Activated B cell treated with CpG ODN at 0.5 μM for 24 hours (primary cell): ENCODE data around the gene RBBP8. TPM values are rescaled to one million over a fixed set of nuclear protein-coding genes. Genes with fewer than 3 reads are reported as not detected.
"Not testable (repeated sequence)": the region's sequence is repeated elsewhere in the genome, so short reads cannot be mapped to it uniquely, and the experiment has no call there.

Experiments used
- ATAC-seq: fragments of 200-7000 bp; cut with Tn5 transposase; one replicate; pipeline ENCODE4 v1.10.0; 2021; ENCODE audit warnings: low read depth, mild to moderate bottlenecking, moderate library complexity
- CTCF ChIA-PET: fragments of 350-600 bp; sonication (Branson Sonifier 250); formaldehyde crosslinking; loops from one replicate; lab custom pipeline; 2021; ENCODE audit warnings: antibody characterized with exemption; lab: Charles Lee
- POLR2A ChIA-PET: fragments of 350-600 bp; sonication (Branson Sonifier 250); formaldehyde crosslinking; loops from one replicate; lab custom pipeline; 2021; ENCODE audit warnings: antibody characterized with exemption; lab: Charles Lee
- DNase-seq: peaks from one replicate; pipeline ENCODE4 v3.0.0; 2022
- H3K27ac Mint-ChIP-seq: one replicate; pipeline ENCODE4 v1.8.0; 2020; ENCODE audit warnings: mixed read lengths
- H3K27me3 Mint-ChIP-seq: one replicate; pipeline ENCODE4 v1.8.0; 2021; ENCODE audit warnings: mixed read lengths
- H3K36me3 Mint-ChIP-seq: one replicate; pipeline ENCODE4 v1.8.0; 2021; ENCODE audit warnings: low read depth, mixed read lengths
- H3K4me1 Mint-ChIP-seq: one replicate; pipeline ENCODE4 v1.8.0; 2021; ENCODE audit warnings: mixed read lengths
- H3K4me3 Mint-ChIP-seq: one replicate; pipeline ENCODE4 v1.8.0; 2020; ENCODE audit warnings: mild to moderate bottlenecking, mixed read lengths
- H3K9me3 Mint-ChIP-seq: one replicate; pipeline ENCODE4 v1.8.0; 2020; ENCODE audit warnings: mixed read lengths
- intact Hi-C: fragments of 100-400 bp; cut with micrococcal nuclease; formaldehyde crosslinking; loops from one replicate; pipeline ENCODE4 v1.15.1; 2024
- total RNA-seq: library from RNA; stranded (reverse); gene quantifications from 2 replicates; pipeline ENCODE4 v1.2.3, GENCODE V29; 2022
- TF ChIP-seq, protein P1 (sequence below): fragments of 200-600 bp; IDR thresholded peaks from one replicate; pipeline ENCODE4 v1.8.0; 2022; ENCODE audit warnings: antibody characterized with exemption, mild to moderate bottlenecking

RBBP8 gene
- total RNA-seq = 29.1 and 29.3 TPM in 2 replicates

GRCh38 chr18:22933206-22933965 lies at the start of gene RBBP8:
RBBP8 (plus strand) TSS chr18:22933328; CDS start chr18:22936852, 3,524 bp downstream.
- H3K27me3 Mint-ChIP-seq = no peaks in the 10 kb centered on the region
- H3K4me3 Mint-ChIP-seq = peak within 1 kb of the TSS; percentile 94
- DNase-seq (peak; percentile 92), ATAC-seq (peak; percentile 85)
- intact Hi-C loops = loop anchor here (1.0 to 10.0 kb wide), 11 partner anchors 45 to 1493 kb away; partner anchors contain the start of genes ESCO1, IMPACT, MIB1 and RIOK3
- H3K9me3 Mint-ChIP-seq = no peaks in the 10 kb centered on the region
- peaks cover 20% of the 10 kb centered on the region for H3K36me3 Mint-ChIP-seq
- H3K27ac Mint-ChIP-seq = peak within 1 kb of the TSS; percentile 96
- ChIA-PET POLR2A (interaction anchor here (0.6 to 1.5 kb wide), 14 partner anchors 8 to 562 kb away, joined by 3 to 9 read pairs (median 6); a partner anchor contains a TSS), CTCF (interaction anchor here (0.7 to 5.5 kb wide), 5 partner anchors 19 to 478 kb away, joined by 3 to 63 read pairs (median 4); no protein-coding TSS in a partner anchor)
- peaks cover 28% of the 10 kb centered on the region for H3K4me1 Mint-ChIP-seq
- TF ChIP-seq, protein P1, sequence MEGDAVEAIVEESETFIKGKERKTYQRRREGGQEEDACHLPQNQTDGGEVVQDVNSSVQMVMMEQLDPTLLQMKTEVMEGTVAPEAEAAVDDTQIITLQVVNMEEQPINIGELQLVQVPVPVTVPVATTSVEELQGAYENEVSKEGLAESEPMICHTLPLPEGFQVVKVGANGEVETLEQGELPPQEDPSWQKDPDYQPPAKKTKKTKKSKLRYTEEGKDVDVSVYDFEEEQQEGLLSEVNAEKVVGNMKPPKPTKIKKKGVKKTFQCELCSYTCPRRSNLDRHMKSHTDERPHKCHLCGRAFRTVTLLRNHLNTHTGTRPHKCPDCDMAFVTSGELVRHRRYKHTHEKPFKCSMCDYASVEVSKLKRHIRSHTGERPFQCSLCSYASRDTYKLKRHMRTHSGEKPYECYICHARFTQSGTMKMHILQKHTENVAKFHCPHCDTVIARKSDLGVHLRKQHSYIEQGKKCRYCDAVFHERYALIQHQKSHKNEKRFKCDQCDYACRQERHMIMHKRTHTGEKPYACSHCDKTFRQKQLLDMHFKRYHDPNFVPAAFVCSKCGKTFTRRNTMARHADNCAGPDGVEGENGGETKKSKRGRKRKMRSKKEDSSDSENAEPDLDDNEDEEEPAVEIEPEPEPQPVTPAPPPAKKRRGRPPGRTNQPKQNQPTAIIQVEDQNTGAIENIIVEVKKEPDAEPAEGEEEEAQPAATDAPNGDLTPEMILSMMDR = no peak

GRCh38 chr18:22883827-22884226 lies 49.3 kb upstream of the RBBP8 start:
- Mint-ChIP-seq H3K4me3 (no peak overlapping the region), H3K9me3 (no peaks in the 10 kb centered on the region), H3K4me1 (no peaks in the 10 kb centered on the region), H3K36me3 (no peaks in the 10 kb centered on the region), H3K27me3 (no peaks in the 10 kb centered on the region), H3K27ac (no peak overlapping the region)
- DNase-seq (no peak), ATAC-seq (no peak)
- intact Hi-C loops = no loop called here
- ChIA-PET POLR2A (no interaction called here), CTCF (no interaction called here)
- TF ChIP-seq, protein P1 = no peak

- H3K27ac Mint-ChIP-seq, H3K4me1 Mint-ChIP-seq, POLR2A ChIA-PET, ATAC-seq, H3K9me3 Mint-ChIP-seq, DNase-seq, H3K36me3 Mint-ChIP-seq, H3K4me3 Mint-ChIP-seq, intact Hi-C loops, H3K27me3 Mint-ChIP-seq, CTCF ChIA-PET: not testable (repeated sequence)
These were observed 47.4 kb upstream of the RBBP8 start for GRCh38 chr18:22885694-22886093.

- Mint-ChIP-seq H3K27me3 (no peaks in the 10 kb centered on the region), H3K27ac (no peak overlapping the region), H3K36me3 (peaks cover 2% of the 10 kb centered on the region), H3K4me1 (no peaks in the 10 kb centered on the region), H3K9me3 (peaks cover 5% of the 10 kb centered on the region), H3K4me3 (no peak overlapping the region)
- CTCF ChIA-PET = no interaction called here
- POLR2A ChIA-PET = no interaction called here
- TF ChIP-seq, protein P1 = no peak
- no peak for DNase-seq
- ATAC-seq = no peak
- intact Hi-C loops = no loop called here
These were observed 33.7 kb upstream of the RBBP8 start for GRCh38 chr18:22899421-22899820.

GRCh38 chr18:22900558-22901238 lies 32.4 kb upstream of the RBBP8 start:
- TF ChIP-seq, protein P1 = no peak
- H3K27ac Mint-ChIP-seq = no peak overlapping the region
- no peaks in the 10 kb centered on the region for H3K27me3 Mint-ChIP-seq
- intact Hi-C loops = no loop called here
- DNase-seq = no peak
- no peaks in the 10 kb centered on the region for H3K4me1 Mint-ChIP-seq
- H3K9me3 Mint-ChIP-seq = peaks cover 5% of the 10 kb centered on the region
- CTCF ChIA-PET = no interaction called here
- no peak for ATAC-seq
- POLR2A ChIA-PET = no interaction called here
- H3K36me3 Mint-ChIP-seq = peaks cover 2% of the 10 kb centered on the region
- no peak overlapping the region for H3K4me3 Mint-ChIP-seq
